Breast epithelium (tissue), 3 donors: ENCODE data around the gene NR4A3.

Source experiments
- POLR2AphosphoS5 ChIP-seq, 3 donors: sonication (generic); formaldehyde crosslinking; IDR thresholded peaks; one replicate each; pipeline ENCODE4 v1.6.1; 2017; ENCODE audit warnings: antibody characterized with exemption in 3 of 3
- TF ChIP-seq, protein P1 (sequence below), 3 donors: fragments of 450-650 bp; IDR thresholded peaks; one replicate each; pipeline ENCODE4 v1.5.1; 2016 to 2017; ENCODE audit warnings: antibody characterized with exemption in 3 of 3, mild to moderate bottlenecking in 3 of 3, moderate library complexity in 3 of 3

DNA sequence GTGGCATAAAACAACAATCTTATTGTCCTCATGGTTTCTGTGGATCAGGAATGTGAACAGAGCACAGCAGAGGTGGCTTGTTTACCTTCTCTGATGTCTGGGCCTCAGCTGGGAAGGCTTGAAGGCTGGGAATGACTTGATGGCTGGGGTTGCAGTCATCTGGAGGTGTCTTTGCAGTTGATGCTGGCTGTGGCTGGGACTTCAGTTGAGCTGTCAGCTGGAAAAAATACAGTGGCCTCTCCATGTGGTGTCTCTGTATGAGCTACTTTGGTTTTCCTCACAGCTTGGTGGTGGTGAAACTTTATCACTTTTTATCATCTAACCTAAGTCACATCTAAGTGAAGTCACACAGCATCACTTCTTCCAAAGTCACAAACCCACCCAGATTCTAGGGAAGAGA lies 60.1 kb downstream of the NR4A3 start:
- TF ChIP-seq, protein P1, sequence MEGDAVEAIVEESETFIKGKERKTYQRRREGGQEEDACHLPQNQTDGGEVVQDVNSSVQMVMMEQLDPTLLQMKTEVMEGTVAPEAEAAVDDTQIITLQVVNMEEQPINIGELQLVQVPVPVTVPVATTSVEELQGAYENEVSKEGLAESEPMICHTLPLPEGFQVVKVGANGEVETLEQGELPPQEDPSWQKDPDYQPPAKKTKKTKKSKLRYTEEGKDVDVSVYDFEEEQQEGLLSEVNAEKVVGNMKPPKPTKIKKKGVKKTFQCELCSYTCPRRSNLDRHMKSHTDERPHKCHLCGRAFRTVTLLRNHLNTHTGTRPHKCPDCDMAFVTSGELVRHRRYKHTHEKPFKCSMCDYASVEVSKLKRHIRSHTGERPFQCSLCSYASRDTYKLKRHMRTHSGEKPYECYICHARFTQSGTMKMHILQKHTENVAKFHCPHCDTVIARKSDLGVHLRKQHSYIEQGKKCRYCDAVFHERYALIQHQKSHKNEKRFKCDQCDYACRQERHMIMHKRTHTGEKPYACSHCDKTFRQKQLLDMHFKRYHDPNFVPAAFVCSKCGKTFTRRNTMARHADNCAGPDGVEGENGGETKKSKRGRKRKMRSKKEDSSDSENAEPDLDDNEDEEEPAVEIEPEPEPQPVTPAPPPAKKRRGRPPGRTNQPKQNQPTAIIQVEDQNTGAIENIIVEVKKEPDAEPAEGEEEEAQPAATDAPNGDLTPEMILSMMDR (IDR thresholded peaks at IDR 0.05), result no peak
- no peak for TF ChIP-seq POLR2AphosphoS5 (IDR thresholded peaks at IDR 0.05)
